GM19239 (cell line): Measurements from ENCODE around the gene SRD5A2.

Source experiments
- DNase-seq: peaks from one replicate; pipeline ENCODE4 v3.0.0; 2011; ENCODE audit warnings: low spot score; ENCODE audit not compliant: insufficient read length
- FAIRE-seq: peaks from 2 replicates; lab custom pipeline; 2011; peaks lifted over from hg19 to GRCh38; lab: Jason Lieb, UNC

Gene SRD5A2

DNA sequence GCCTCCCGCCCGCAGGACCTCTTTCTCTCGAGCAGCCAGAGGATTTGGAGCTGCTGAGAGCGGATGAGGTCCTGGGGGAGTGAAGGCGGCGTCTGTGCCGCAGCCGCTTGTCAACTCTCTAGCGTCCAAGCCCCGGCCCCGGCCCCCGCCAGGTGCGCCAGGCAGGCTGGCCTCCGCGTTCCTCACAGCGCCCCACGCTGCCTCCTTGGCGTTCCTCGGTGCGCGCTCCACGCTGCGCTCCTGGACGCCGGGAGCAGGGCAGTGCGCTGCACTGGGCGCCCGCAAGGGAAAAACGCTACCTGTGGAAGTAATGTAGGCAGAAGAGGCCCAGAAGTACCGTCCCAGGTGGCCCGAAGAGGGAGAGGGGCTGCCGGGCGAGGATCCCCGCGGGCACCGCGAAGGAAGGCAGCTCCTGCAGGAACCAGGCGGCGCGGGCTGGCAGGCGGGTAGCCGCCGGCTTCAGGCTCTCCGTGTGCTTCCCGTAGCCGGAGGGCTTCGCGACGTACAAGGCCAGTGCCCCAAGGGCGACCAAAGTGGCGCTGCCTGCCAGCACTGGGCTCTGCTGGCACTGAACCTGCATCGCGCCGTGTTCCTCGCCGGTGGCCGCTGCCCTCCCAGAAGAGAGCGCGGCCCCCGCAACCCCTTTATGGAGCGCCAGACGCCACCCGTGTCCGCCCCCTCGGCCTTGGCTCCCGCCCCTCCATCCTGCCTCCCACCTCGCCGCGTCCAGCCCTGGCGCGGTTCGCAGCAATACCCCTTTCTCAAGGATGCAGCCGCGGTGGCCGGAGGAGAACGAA, at the start of gene SRD5A2:
TSS of gene SRD5A2 (minus strand) at position 618 of the 797 bp plus-strand sequence. CDS start at position 580, 38 bp downstream.
- FAIRE-seq, result no peak

GRCh38 chr2:31606509-31606908, 25.8 kb upstream of the SRD5A2 start:
- no peak for DNase-seq
- FAIRE-seq, result no peak

More for the DNA sequence above, at the start of gene SRD5A2:
- no peak for DNase-seq

GRCh38 chr2:31598694-31599093, 18.0 kb upstream of the SRD5A2 start:
- FAIRE-seq (no peak), DNase-seq (no peak)

DNA sequence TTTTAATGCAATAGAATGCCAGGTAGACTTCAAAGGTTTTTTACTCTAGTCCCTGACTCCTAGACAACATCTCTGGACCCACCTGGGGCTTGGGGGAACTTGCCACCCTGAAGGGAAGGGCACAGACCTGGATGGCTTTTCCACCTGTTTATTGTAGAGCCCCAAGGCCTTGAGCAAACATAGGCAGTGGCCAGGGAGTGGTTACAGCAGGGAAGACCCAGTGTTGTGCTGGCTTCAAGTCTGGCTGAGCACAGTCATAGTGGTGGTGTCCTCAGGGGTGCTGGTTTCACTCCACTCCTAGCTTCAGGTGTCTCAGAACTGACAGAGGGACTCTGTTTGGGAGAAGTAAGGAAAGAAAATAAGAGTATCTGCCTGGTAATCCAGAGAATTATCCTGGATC, 5.5 kb upstream of the SRD5A2 start:
- FAIRE-seq (no peak), DNase-seq (no peak)

- no peak for FAIRE-seq
- no peak for DNase-seq
Observed at GRCh38 chr2:31581124-31581795, 522 bp upstream of the SRD5A2 start.

DNA sequence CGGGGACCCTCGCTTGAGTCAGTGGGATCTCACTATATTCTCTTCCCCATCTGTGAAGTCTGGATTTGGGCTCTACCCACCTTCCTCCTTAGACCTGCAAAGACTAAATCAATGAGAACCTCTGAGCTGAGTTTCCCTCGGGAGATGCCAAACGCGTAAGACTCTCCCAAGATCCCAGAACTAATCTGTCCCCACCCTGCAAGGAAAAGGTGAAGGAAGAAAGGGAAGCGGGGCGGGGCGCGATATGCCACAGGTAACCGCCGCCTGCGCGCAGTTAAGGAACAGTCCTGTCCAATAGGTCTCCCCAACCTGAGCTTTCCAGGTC, 780 bp downstream of the SRD5A2 start:
- DNase-seq (no peak), FAIRE-seq (no peak)

DNA sequence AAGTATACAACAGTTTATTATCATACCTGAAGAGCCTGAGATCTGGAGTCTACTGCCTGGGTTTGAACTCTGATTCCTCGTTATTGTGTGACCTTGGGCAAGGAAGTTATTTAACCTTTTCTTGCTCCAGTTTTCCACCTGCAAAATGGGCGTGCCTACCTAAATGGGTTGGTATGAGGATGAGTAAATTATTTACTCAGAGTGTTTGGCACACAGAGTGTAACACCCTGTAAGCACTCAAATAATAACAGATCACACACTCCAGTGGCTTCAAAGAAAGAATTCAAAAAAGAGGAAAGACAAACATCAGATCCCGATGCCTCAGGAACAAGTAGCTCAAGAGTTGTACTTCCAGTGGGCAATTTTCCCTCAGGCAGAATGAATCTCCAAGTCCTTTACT, 2.4 kb downstream of the SRD5A2 start:
- FAIRE-seq, result no peak
- no peak for DNase-seq

DNA sequence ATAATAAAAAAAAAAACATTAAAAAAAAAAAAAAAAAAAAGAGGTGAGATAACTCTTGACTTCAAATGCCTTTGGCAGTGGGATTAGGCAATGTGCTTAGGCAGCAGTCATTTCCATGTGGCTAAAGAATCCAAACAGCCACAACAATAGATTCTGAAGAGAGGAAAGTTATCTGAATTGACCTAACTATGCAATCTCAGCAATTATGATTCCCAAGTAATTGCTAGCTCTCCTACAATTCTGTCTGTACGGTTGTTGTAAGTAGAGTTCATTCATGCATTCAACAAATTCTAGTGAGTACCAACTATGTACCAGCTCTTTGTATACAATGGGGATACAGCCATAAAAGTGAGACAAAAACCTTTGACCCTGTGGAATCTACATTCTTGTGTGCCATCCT, 3.6 kb downstream of the SRD5A2 start:
- no peak for FAIRE-seq
- no peak for DNase-seq

- DNase-seq, result no peak
- no peak for FAIRE-seq
Observed at GRCh38 chr2:31568585-31569201, 12.0 kb downstream of the SRD5A2 start.

DNA sequence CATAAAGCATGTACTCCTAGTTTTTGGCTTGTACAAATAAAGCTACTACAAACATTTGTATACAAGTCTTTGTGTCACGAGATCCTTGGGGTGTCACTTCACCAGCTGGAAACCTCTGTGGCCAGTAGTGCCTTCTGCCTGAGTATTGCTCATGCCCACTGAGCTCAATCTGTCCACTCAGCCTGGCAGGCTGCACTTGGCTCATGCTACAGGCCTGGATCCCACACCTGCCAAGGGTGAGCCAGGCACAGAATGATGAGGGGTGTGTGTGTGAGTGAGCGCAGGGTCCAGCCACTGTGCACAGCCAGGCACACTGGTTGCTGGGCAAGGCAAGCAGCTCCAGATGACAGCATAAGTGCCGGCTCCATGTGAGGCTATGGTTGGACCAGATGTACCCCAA, 13.1 kb downstream of the SRD5A2 start:
- FAIRE-seq (no peak), DNase-seq (no peak)

DNA sequence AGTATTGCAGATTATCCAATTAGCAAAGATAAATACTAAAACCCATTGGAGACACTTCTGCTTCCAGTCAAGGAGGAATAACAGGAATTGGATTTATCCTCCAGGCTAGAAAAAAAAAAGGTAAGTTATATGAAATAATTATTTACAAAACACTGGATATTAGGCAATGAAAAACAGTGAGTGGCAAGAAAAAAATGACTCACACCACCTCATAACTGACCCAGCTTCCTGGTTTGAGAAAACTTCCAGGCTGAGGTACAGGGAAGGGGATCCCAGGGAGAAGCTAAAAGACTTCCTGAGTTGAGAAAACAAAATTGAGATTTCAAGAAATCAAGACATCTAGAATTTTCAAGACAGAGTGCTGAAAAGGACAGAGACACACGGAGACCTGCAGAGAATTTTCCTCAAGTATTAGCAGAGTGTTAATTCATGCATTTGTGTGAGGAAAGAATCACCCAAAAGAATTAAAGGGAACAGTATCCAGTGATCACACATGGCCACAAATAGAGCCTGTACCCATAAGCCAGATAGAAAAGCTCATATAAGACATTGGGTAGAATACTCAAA, 17.4 kb downstream of the SRD5A2 start:
- FAIRE-seq, result no peak
- no peak for DNase-seq

- no peak for DNase-seq
- no peak for FAIRE-seq
Observed at GRCh38 chr2:31561823-31562222, 18.9 kb downstream of the SRD5A2 start.

DNA sequence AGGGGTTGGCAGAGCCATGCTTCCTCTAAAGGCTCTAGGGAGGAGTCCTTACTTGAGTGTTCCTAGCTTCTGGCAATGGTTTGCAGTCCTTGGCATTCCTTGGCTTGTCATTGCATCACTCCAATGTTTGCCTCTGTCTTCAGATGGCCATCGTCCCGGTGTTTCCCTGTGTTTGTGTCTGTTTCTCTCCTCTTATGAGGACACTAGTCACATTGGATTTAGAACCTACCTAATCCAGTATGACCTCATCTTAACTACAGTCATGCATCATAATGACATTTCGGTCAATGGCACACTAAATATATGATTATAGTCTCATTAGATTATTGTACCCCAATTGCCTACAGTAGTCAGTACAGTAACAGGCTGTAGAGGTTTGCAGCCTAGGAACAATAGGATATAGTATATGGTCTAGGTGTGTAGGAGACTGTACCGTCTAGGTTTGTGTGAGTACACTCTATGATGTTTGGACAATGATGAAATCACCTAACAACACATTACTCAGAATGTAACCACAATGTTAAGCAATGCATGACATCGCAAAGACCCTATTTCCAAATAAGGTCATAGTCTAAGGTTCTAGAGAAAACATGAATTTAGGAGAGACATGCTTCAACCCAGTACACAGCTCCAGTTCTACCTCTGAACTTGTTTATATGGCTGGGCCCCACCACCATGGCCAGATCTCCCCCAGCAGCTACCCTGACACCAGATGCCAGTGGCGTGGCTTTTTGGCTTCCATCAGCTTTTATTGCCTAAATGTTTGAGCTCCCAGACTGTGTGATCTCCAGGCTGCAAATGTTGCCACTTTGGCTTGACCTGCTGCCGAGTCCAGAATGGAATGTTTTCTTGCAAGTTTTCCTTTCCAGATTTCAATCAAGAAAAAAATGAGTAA, 22.1 kb downstream of the SRD5A2 start:
- FAIRE-seq (no peak), DNase-seq (no peak)

DNA sequence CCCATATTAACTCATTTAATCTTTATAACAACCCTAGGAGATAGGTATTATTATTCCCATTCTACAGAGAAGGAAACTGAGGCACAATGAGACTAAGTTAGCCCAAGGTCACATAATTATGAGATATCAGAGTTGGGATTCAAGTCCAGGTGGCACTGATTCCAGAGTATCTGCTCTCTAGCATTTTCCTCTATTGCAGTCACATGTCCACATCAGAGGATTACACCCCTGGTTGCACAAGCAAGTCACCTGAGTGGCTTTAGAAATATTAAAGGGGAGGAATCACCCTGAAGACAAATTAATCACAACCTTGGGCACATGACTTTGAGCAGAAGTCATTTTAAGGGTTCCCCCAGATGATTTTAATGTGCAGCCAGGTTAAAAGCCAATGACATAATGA, 23.8 kb downstream of the SRD5A2 start:
- FAIRE-seq, result no peak
- DNase-seq, result no peak

DNA sequence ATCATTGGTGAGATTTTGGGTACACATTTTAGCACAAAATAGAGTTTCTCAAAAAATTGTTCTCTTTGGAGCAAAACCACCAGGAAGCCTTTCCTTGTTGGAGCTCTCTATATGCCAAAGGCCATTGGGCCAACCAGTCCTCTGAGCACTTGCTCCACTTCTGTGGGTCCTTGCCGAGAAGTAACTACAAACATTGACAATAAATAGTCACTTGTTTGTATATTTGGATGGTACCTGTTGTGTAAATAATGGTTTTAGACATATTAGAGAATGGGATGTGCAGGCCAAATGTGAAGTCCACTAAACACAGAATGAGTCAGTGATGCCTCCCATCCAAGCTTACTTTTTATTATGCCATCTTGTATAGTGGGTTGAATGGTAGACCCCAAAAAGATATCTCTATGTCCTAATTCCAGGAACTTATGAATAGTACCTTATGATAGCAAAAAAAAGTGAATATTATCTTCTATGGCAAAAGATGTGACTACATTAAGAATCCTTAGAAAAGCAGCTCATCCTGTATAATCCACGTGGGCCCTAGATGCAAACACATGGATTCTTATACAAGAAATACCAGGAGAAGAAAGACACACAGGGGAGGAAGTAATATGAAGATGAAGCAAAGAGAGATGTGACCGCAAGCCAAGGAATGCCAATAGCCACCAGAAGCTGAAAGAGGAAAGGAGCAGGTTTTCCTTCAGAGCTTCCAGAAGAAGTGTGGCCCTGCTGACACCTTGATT, 24.6 kb downstream of the SRD5A2 start:
- no peak for FAIRE-seq
- no peak for DNase-seq

- DNase-seq, result no peak
- no peak for FAIRE-seq
Observed at GRCh38 chr2:31553362-31553761, 27.4 kb downstream of the SRD5A2 start.

DNA sequence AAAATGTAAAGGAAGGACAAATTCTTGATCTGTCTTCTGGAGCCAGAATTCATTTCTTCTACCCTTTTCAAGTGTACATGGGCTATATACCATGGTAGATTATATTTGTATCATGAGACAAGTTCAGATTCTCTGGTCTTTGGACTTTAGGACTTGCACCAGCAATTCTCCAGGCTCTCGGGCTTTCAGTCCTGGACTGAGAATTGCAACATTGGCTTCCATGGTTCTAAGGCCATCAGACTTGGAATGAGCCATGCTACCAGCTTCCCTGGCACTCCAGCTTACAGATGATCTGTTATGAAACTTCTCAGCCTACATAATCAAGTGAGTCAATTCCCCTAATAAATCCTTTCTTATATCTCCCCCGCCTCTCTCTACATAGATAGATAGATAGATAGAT, 33.3 kb downstream of the SRD5A2 start:
- no peak for FAIRE-seq

DNA sequence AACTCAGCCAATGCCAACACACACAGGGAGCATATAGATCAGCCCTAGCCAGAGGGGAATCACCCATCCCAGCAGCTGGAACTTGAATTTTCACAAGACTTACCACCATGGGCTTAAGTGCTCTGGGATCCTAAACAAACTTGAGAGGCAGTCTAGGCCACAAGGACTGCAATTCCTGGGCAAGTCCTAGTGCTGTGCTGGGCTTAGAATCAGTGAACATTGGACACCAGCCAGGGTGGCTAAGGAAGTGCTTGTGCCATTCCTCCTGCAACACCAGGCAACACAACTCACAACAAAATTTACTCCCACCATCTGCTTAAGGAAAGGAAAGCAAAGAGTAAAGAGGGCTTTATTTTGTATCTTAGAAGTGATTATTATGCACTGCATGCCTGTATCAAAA, 38.9 kb downstream of the SRD5A2 start:
- DNase-seq (no peak), FAIRE-seq (no peak)

More for the DNA sequence above, 33.3 kb downstream of the SRD5A2 start:
- no peak for DNase-seq

GRCh38 chr2:31539505-31539904, 41.2 kb downstream of the SRD5A2 start:
- no peak for FAIRE-seq
- no peak for DNase-seq
